MM.1S (cell line): ENCODE measurements around the gene RABGAP1L.

ENCODE experiments used
- DNase-seq: peaks from one replicate; pipeline ENCODE4 v3.0.0-alpha.2; 2015
- H2AFZ ChIP-seq: fragments of 300-600 bp; sonication (generic); 2 replicates; pipeline ENCODE4 v1.6.0; 2016; ENCODE audit warnings: antibody characterized with exemption, low read length
- H3F3A ChIP-seq: fragments of 300-600 bp; sonication (generic); 2 replicates; pipeline ENCODE4 v1.6.1; 2016; ENCODE audit warnings: mild to moderate bottlenecking, antibody characterized with exemption, low read length, moderate library complexity, mixed read lengths; ENCODE audit not compliant: insufficient read depth
- H3K27ac ChIP-seq: fragments of 300-600 bp; sonication (generic); 2 replicates; pipeline ENCODE4 v1.5.1; 2016; ENCODE audit warnings: mild to moderate bottlenecking, low read length
- H3K27me3 ChIP-seq: fragments of 300-600 bp; sonication (generic); replicated peaks from 2 replicates; pipeline ENCODE4 v1.6.0; 2016; ENCODE audit warnings: low read length; ENCODE audit not compliant: insufficient read depth
- H3K36me3 ChIP-seq: fragments of 300-600 bp; sonication (generic); replicated peaks from 2 replicates; pipeline ENCODE4 v1.6.1; 2016; ENCODE audit warnings: mild to moderate bottlenecking, low read length, mixed read lengths; ENCODE audit not compliant: insufficient read depth
- H3K4me1 ChIP-seq: fragments of 300-600 bp; sonication (generic); 2 replicates; pipeline ENCODE4 v1.6.1; 2016; ENCODE audit warnings: low read length, mixed read lengths
- H3K4me2 ChIP-seq: fragments of 300-600 bp; sonication (generic); 2 replicates; pipeline ENCODE4 v1.6.0; 2016; ENCODE audit warnings: low read depth, low read length
- H3K4me3 ChIP-seq: fragments of 300-600 bp; sonication (generic); 2 replicates; pipeline ENCODE4 v1.5.1; 2016; ENCODE audit warnings: low read length, mixed read lengths
- H3K79me2 ChIP-seq: fragments of 300-600 bp; sonication (generic); 2 replicates; pipeline ENCODE4 v1.6.1; 2016; ENCODE audit warnings: mixed run types, low read length, mixed read lengths
- H3K9ac ChIP-seq: fragments of 300-600 bp; sonication (generic); 2 replicates; pipeline ENCODE4 v1.6.1; 2016; ENCODE audit warnings: low read length, mixed read lengths
- H3K9me2 ChIP-seq: fragments of 300-600 bp; sonication (generic); replicated peaks from 2 replicates; pipeline ENCODE4 v1.6.1; 2016; ENCODE audit warnings: mild to moderate bottlenecking, low read length, mixed read lengths; ENCODE audit not compliant: insufficient read depth
- H3K9me3 ChIP-seq: fragments of 300-600 bp; sonication (generic); replicated peaks from 2 replicates; pipeline ENCODE4 v1.6.1; 2016; ENCODE audit warnings: mild to moderate bottlenecking, low read length, mixed read lengths; ENCODE audit not compliant: insufficient read depth
- H4K20me1 ChIP-seq: fragments of 300-600 bp; sonication (generic); 2 replicates; pipeline ENCODE4 v1.6.1; 2016; ENCODE audit warnings: mild to moderate bottlenecking, low read length, moderate library complexity, mixed read lengths; ENCODE audit not compliant: insufficient read depth
- CTCF ChIP-seq: fragments of 300-600 bp; sonication (generic); IDR thresholded peaks from 2 replicates; pipeline ENCODE4 v1.5.1; 2016; ENCODE audit warnings: antibody characterized with exemption, low read length, mixed read lengths
- EZH2 ChIP-seq: fragments of 300-600 bp; sonication (generic); optimal IDR thresholded peaks from 2 replicates; pipeline ENCODE3; 2017; ENCODE audit warnings: low read depth, mild to moderate bottlenecking, antibody characterized with exemption, low read length, mixed read lengths
- EZH2phosphoT487 ChIP-seq: fragments of 300-600 bp; sonication (generic); IDR thresholded peaks from 2 replicates; pipeline ENCODE4 v1.6.1; 2018; ENCODE audit warnings: antibody characterized with exemption, low read length

Gene RABGAP1L

GRCh38 chr1:174159252-174160108 is at the start of gene RABGAP1L:
Gene RABGAP1L, plus strand, starts transcription at chr1:174159520.
- H3K27me3 ChIP-seq, result no peaks in the 10 kb centered on the region
- peaks cover 26% of the 10 kb centered on the region for H3K4me1 ChIP-seq
- no peaks in the 10 kb centered on the region for H3K36me3 ChIP-seq
- no peaks in the 10 kb centered on the region for H3K9me2 ChIP-seq
- peaks cover 35% of the 10 kb centered on the region for H3F3A ChIP-seq
- H3K79me2 ChIP-seq, result peaks cover 41% of the 10 kb centered on the region
- TF ChIP-seq EZH2 (no peak), EZH2phosphoT487 (no peak), CTCF (no peak)
- no peaks in the 10 kb centered on the region; the same call in 1 of the 2 replicates for H4K20me1 ChIP-seq
- peak; percentile 97 for DNase-seq
- peak within 1 kb of the TSS; percentile 80 for H3K4me2 ChIP-seq
- peak within 1 kb of the TSS; percentile 91 for H3K27ac ChIP-seq
- no peaks in the 10 kb centered on the region for H3K9me3 ChIP-seq
- peak within 1 kb of the TSS; percentile 93 for H2AFZ ChIP-seq
- peak within 1 kb of the TSS; percentile 90 for H3K4me3 ChIP-seq
- peak within 1 kb of the TSS; percentile 90 for H3K9ac ChIP-seq

- no peak overlapping the region for H2AFZ ChIP-seq
- no peaks in the 10 kb centered on the region for H4K20me1 ChIP-seq
- H3K79me2 ChIP-seq, result no peaks in the 10 kb centered on the region
- no peaks in the 10 kb centered on the region for H3K9me3 ChIP-seq
- H3K4me1 ChIP-seq, result no peaks in the 10 kb centered on the region
- no peak overlapping the region for H3K4me2 ChIP-seq
- H3K27ac ChIP-seq, result no peak overlapping the region
- TF ChIP-seq EZH2phosphoT487 (no peak), EZH2 (no peak), CTCF (no peak)
- H3K4me3 ChIP-seq, result no peak overlapping the region
- DNase-seq, result no peak
- H3K9me2 ChIP-seq, result no peaks in the 10 kb centered on the region
- H3K9ac ChIP-seq, result no peak overlapping the region
- H3K36me3 ChIP-seq, result no peaks in the 10 kb centered on the region
- no peaks in the 10 kb centered on the region for H3K27me3 ChIP-seq
- H3F3A ChIP-seq, result no peaks in the 10 kb centered on the region
Observed at GRCh38 chr1:174110053-174110452, 49.3 kb upstream of the RABGAP1L start.

- no peak overlapping the region for H2AFZ ChIP-seq
- no peaks in the 10 kb centered on the region for H3K4me1 ChIP-seq
- H3K27ac ChIP-seq, result no peak overlapping the region
- no peaks in the 10 kb centered on the region for H3K79me2 ChIP-seq
- H4K20me1 ChIP-seq, result no peaks in the 10 kb centered on the region
- H3K27me3 ChIP-seq, result no peaks in the 10 kb centered on the region
- H3K9ac ChIP-seq, result no peak overlapping the region
- H3K9me3 ChIP-seq, result no peaks in the 10 kb centered on the region
- H3K9me2 ChIP-seq, result no peaks in the 10 kb centered on the region
- no peaks in the 10 kb centered on the region for H3K36me3 ChIP-seq
- H3K4me3 ChIP-seq, result no peak overlapping the region
- DNase-seq, result no peak
- H3K4me2 ChIP-seq, result no peak overlapping the region
- no peaks in the 10 kb centered on the region for H3F3A ChIP-seq
- no peak for TF ChIP-seq EZH2
- no peak for TF ChIP-seq EZH2phosphoT487
- no peak for TF ChIP-seq CTCF
Observed at GRCh38 chr1:174112489-174113162, 46.7 kb upstream of the RABGAP1L start.
